ENCODE measurements around the gene DNER. TPM values are rescaled to one million over a fixed set of nuclear protein-coding genes. Genes with fewer than 3 reads are reported as not detected.

The DNER gene
- total RNA-seq, 3 donors from 2014 or later, result 1.3 to 2.6 (median 1.6) TPM

- Histone ChIP-seq H3K4me3 (no peak overlapping the region), H3K36me3 (no peaks in the 10 kb centered on the region), H3K9me3 (peaks cover 0 to 5% of the 10 kb centered on the region in 2 donors), H3K27ac (no peak overlapping the region), H3K27me3 (no peaks in the 10 kb centered on the region), H3K4me1 (no peaks in the 10 kb centered on the region)
- DNase-seq (ENCODE audit: low spot score in 2 of 2), result no peak
- intact Hi-C loops (cut with DNase I; ENCODE audit: low total_unique reads), result no loop called here
- TF ChIP-seq POLR2AphosphoS5 (IDR thresholded peaks at IDR 0.05) (no peak), CTCF (IDR thresholded peaks at IDR 0.05) (no peak), POLR2A (IDR thresholded peaks at IDR 0.05) (no peak)
Measured at GRCh38 chr2:229530434-229530833, 183.9 kb downstream of the DNER start.

DNA sequence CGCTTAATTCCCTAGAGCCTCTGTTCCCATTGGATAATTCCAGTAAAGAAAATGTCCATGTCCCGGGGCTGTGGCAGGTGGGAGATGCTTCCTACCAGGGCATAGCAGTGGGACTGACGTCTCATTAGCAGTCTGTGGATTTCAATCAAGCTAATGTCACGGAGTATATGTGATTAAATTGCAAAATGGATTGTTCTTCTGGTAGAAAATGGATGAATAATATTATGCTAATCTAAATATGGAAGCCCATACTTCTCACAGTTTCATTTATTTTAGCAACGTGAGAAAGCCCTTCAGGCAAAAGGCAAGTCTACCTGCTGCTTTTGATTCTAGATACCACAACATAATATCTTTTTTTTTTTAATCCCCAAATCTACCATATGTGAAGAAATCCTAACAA is 185.5 kb downstream of the DNER start:
- H3K4me1 ChIP-seq, result no peaks in the 10 kb centered on the region
- H3K36me3 ChIP-seq, result no peaks in the 10 kb centered on the region
- DNase-seq (ENCODE audit: low spot score in 2 of 2), result no peak
- intact Hi-C loops (cut with DNase I; ENCODE audit: low total_unique reads), result no loop called here
- no peaks in the 10 kb centered on the region for H3K27me3 ChIP-seq
- H3K9me3 ChIP-seq, result peaks cover 0 to 5% of the 10 kb centered on the region in 2 donors
- H3K4me3 ChIP-seq, result no peak overlapping the region
- no peak for TF ChIP-seq CTCF (IDR thresholded peaks at IDR 0.05)
- no peak for TF ChIP-seq POLR2AphosphoS5 (IDR thresholded peaks at IDR 0.05)
- no peak for TF ChIP-seq POLR2A (IDR thresholded peaks at IDR 0.05)
- no peak overlapping the region for H3K27ac ChIP-seq

- intact Hi-C loops (cut with DNase I; ENCODE audit: low total_unique reads), result no loop called here
- no peak overlapping the region for H3K27ac ChIP-seq
Measured at GRCh38 chr2:229526951-229527350, 187.4 kb downstream of the DNER start.

DNA sequence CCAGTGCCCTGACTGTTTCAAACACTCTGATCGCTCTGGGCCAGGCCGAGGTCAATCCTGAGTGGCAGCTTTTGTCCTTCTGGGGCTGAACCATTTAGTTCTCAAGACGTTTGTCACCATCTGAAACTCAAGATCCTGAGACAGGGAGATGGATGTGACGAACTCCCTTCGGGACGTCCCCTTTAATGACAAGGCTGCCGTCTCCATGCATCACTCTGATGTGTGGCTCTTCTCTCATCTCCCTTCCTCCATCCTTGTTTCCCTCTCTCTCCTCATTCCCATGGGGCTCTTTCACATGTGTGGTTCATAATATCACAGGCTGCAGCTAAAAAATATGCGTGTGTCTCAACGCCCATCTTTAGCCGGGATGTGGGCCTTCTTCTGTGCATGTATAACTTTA is 189.6 kb downstream of the DNER start:
- no peaks in the 10 kb centered on the region for H3K36me3 ChIP-seq
- intact Hi-C loops (cut with DNase I; ENCODE audit: low total_unique reads), result no loop called here
- no peak overlapping the region for H3K4me3 ChIP-seq
- TF ChIP-seq CTCF (IDR thresholded peaks at IDR 0.05) (no peak), POLR2AphosphoS5 (IDR thresholded peaks at IDR 0.05) (no peak)
- H3K9me3 ChIP-seq, result no peaks in the 10 kb centered on the region
- H3K27me3 ChIP-seq, result no peaks in the 10 kb centered on the region
- no peak for DNase-seq (ENCODE audit: low spot score in 2 of 2)
- H3K4me1 ChIP-seq, result no peaks in the 10 kb centered on the region
- no peak overlapping the region for H3K27ac ChIP-seq

More at GRCh38 chr2:229526951-229527350, 187.4 kb downstream of the DNER start:
- no peak overlapping the region for H3K4me3 ChIP-seq
- H3K4me1 ChIP-seq, result no peaks in the 10 kb centered on the region
- H3K27me3 ChIP-seq, result no peaks in the 10 kb centered on the region
- H3K9me3 ChIP-seq, result peaks cover 0 to under 1% of the 10 kb centered on the region in 2 donors
- TF ChIP-seq POLR2A (IDR thresholded peaks at IDR 0.05), result no peak
- no peak for TF ChIP-seq POLR2AphosphoS5 (IDR thresholded peaks at IDR 0.05)
- no peak for TF ChIP-seq CTCF (IDR thresholded peaks at IDR 0.05)
- no peaks in the 10 kb centered on the region for H3K36me3 ChIP-seq
- DNase-seq (ENCODE audit: low spot score in 2 of 2), result no peak

- Histone ChIP-seq H3K4me3 (no peak overlapping the region), H3K27ac (no peak overlapping the region), H3K4me1 (no peaks in the 10 kb centered on the region), H3K36me3 (no peaks in the 10 kb centered on the region), H3K9me3 (no peaks in the 10 kb centered on the region), H3K27me3 (no peaks in the 10 kb centered on the region)
- DNase-seq (ENCODE audit: low spot score in 2 of 2), result no peak
- TF ChIP-seq POLR2A (IDR thresholded peaks at IDR 0.05) (no peak), CTCF (IDR thresholded peaks at IDR 0.05) (no peak), POLR2AphosphoS5 (IDR thresholded peaks at IDR 0.05) (no peak)
- intact Hi-C loops (cut with DNase I; ENCODE audit: low total_unique reads), result no loop called here
Measured at GRCh38 chr2:229523663-229524062, 190.7 kb downstream of the DNER start.

Measured in breast epithelium (tissue), 4 donors.